Fibroblast of lung (primary cell): Measurements from ENCODE around the gene LINC01488. TPM values are rescaled to one million over a fixed set of nuclear protein-coding genes. Genes with fewer than 3 reads are reported as not detected.

ENCODE experiments used
- DNase-seq, 2 donors: peaks; one replicate each; pipeline versions ENCODE4 v3.0.0 to v3.0.0-alpha.2; 2010; ENCODE audit warnings: low read depth in 2 of 2
- H2AFZ ChIP-seq: 2 replicates; pipeline ENCODE4 v1.5.1; 2012; ENCODE audit warnings: low read length, control low read depth, inconsistent platforms
- H3K27ac ChIP-seq: 2 replicates; pipeline ENCODE4 v1.5.1; 2011; ENCODE audit warnings: low read length, control low read depth; ENCODE audit not compliant: insufficient read depth
- H3K27me3 ChIP-seq: 2 replicates; pipeline ENCODE4 v1.5.1; 2011; ENCODE audit warnings: mild to moderate bottlenecking, low read length; ENCODE audit not compliant: control insufficient read depth, insufficient read depth
- H3K36me3 ChIP-seq: 2 replicates; pipeline ENCODE4 v1.5.1; 2011; ENCODE audit warnings: low read length; ENCODE audit not compliant: control insufficient read depth, insufficient read depth
- H3K4me1 ChIP-seq: 2 replicates; pipeline ENCODE4 v1.5.1; 2011; ENCODE audit warnings: low read length; ENCODE audit not compliant: control insufficient read depth, insufficient read depth; ENCODE audit errors: extremely low read depth
- H3K4me2 ChIP-seq: 2 replicates; pipeline ENCODE4 v1.5.1; 2011; ENCODE audit warnings: low read length, control low read depth; ENCODE audit not compliant: insufficient read depth; ENCODE audit errors: extremely low read depth
- H3K4me3 ChIP-seq, 4 experiments: fragments of 200-600 bp in 1 of 4; sonication (generic) in 1 of 4; replicated peaks in 1 of 4; 2 replicates each; pipeline ENCODE4 v1.5.1; 2011 to 2016; ENCODE audit warnings: low read length in 4 of 4, low read depth in 3 of 4, mild to moderate bottlenecking in 3 of 4, control low read depth in 2 of 4, inconsistent platforms in 1 of 4, mixed read lengths in 1 of 4; ENCODE audit not compliant: insufficient read depth in 1 of 4; ENCODE audit errors: control extremely low read depth in 1 of 4
- H3K79me2 ChIP-seq: 2 replicates; pipeline ENCODE4 v1.5.1; 2012; ENCODE audit warnings: mild to moderate bottlenecking, low read length, inconsistent platforms; ENCODE audit not compliant: control insufficient read depth, insufficient read depth
- H3K9ac ChIP-seq: 2 replicates; pipeline ENCODE4 v1.5.1; 2011; ENCODE audit warnings: mild to moderate bottlenecking, low read length, control low read depth; ENCODE audit not compliant: insufficient read depth
- H3K9me3 ChIP-seq: 2 replicates; pipeline ENCODE4 v1.5.1; 2012; ENCODE audit warnings: low read depth, low read length; ENCODE audit not compliant: control insufficient read depth, insufficient read depth
- H4K20me1 ChIP-seq: 2 replicates; pipeline ENCODE4 v1.5.1; 2011; ENCODE audit warnings: low read length; ENCODE audit not compliant: control insufficient read depth, insufficient read depth; ENCODE audit errors: extremely low read depth
- CTCF ChIP-seq, 2 donors: IDR thresholded peaks in 1 of 2; conservative IDR thresholded peaks in 1 of 2; 1 replicate in 1 of 2; 2 replicates in 1 of 2; pipeline ENCODE4 v1.5.1; 2011 to 2012; ENCODE audit warnings: low read length in 2 of 2, control low read depth in 1 of 2, inconsistent platforms in 1 of 2, low read depth in 1 of 2, mild to moderate bottlenecking in 1 of 2
- EZH2 ChIP-seq: IDR thresholded peaks from 2 replicates; pipeline ENCODE4 v1.5.1; 2012; ENCODE audit warnings: low read length, control low read depth, mild to moderate bottlenecking; ENCODE audit errors: missing control alignments
- polyA plus RNA-seq, 2 donors: library from polyadenylated mRNA; depleted of rRNA in 1 of 2; stranded (reverse) in 1 of 2; unstranded in 1 of 2; fragments of >200 nt; gene quantifications; 2 replicates each; pipeline ENCODE4 v1.2.1, GENCODE V29; 2011 to 2012; ENCODE audit warnings: missing spikeins in 1 of 2
- total RNA-seq: library from RNA; depleted of rRNA; stranded (reverse); fragments of >200 nt; gene quantifications from 2 replicates; pipeline ENCODE4 v1.2.1, GENCODE V29; 2014

Gene LINC01488
- total and polyA plus RNA-seq, 2 donors (not counting 1 experiment from before 2014, with no cell fraction given) = not detected

- H3K4me1 ChIP-seq = peaks cover 6% of the 10 kb centered on the region
- H3K4me3 ChIP-seq = no peak overlapping the region
- H2AFZ ChIP-seq = no peak overlapping the region
- H3K4me2 ChIP-seq = no peak overlapping the region
- no peak overlapping the region for H3K27ac ChIP-seq
- no peaks in the 10 kb centered on the region for H4K20me1 ChIP-seq
- H3K79me2 ChIP-seq = no peaks in the 10 kb centered on the region
- H3K36me3 ChIP-seq = no peaks in the 10 kb centered on the region
- TF ChIP-seq CTCF (conservative IDR thresholded peaks at IDR 0.05 in 1 of 2, IDR thresholded peaks at IDR 0.05 in 1 of 2; ENCODE audit: low read depth in 1 of 2, low read length in 2 of 2) (no peak), EZH2 (no peak)
- no peak overlapping the region for H3K9ac ChIP-seq
- DNase-seq = peak in 1 of 2 donors; percentile 26
- no peaks in the 10 kb centered on the region for H3K27me3 ChIP-seq
- no peaks in the 10 kb centered on the region for H3K9me3 ChIP-seq
Measured at GRCh38 chr11:69480547-69481392, 693 bp upstream of the LINC01488 start.

DNA sequence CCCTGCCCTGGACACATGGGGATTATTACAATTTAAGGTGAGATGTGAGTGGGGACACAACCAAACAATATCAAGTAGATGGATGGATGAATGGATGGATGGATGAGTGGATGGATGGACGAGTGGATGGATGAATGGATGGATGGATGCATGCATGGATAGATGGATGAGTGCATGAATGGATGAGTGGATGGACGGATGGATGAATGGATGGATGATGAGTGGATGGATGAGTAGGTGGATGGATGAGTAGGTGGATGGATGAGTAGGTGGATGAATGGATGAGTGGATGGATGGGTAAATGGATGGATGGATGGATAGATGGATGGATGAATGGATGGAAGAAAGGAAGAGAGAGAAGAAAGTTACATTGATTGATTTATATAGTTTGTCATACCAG is 859 bp downstream of the LINC01488 start:
- Histone ChIP-seq H3K4me2 (no peak overlapping the region), H3K27me3 (no peaks in the 10 kb centered on the region), H4K20me1 (no peaks in the 10 kb centered on the region), H3K4me3 (no peak overlapping the region), H2AFZ (no peak overlapping the region), H3K36me3 (no peaks in the 10 kb centered on the region), H3K27ac (no peak overlapping the region), H3K9ac (no peak overlapping the region), H3K4me1 (peaks cover 6% of the 10 kb centered on the region), H3K79me2 (no peaks in the 10 kb centered on the region), H3K9me3 (no peaks in the 10 kb centered on the region)
- no peak for TF ChIP-seq CTCF (conservative IDR thresholded peaks at IDR 0.05 in 1 of 2, IDR thresholded peaks at IDR 0.05 in 1 of 2; ENCODE audit: low read depth in 1 of 2, low read length in 2 of 2)
- DNase-seq = no peak

DNA sequence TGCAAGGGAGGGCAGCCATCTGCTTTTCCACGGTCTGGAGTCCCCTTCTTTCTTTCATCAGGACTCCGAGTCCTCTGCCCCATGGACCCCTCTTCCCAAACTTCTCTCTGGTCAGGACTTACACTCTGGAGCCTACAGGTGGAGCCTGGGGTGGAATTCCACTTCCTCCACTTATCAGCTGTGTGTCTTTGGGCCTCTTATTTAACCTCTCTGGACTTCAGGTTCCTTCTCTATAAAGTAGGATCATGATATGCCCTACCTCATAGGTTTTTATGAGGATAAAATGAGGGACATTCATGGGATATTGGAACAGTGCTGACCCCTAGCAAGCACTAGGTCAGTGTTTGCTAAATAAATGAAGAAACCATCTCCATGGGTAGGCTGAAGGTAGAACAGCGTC is 1.7 kb downstream of the LINC01488 start:
- H3K27ac ChIP-seq = no peak overlapping the region
- no peak for DNase-seq
- H3K27me3 ChIP-seq = no peaks in the 10 kb centered on the region
- H3K9me3 ChIP-seq = no peaks in the 10 kb centered on the region
- H3K4me3 ChIP-seq = no peak overlapping the region
- no peak overlapping the region for H3K9ac ChIP-seq
- H3K79me2 ChIP-seq = no peaks in the 10 kb centered on the region
- H3K4me2 ChIP-seq = no peak overlapping the region
- H3K36me3 ChIP-seq = no peaks in the 10 kb centered on the region
- H3K4me1 ChIP-seq = peaks cover 6% of the 10 kb centered on the region
- no peak overlapping the region for H2AFZ ChIP-seq
- no peak for TF ChIP-seq EZH2
- TF ChIP-seq CTCF (conservative IDR thresholded peaks at IDR 0.05 in 1 of 2, IDR thresholded peaks at IDR 0.05 in 1 of 2; ENCODE audit: low read depth in 1 of 2, low read length in 2 of 2) = no peak
- H4K20me1 ChIP-seq = no peaks in the 10 kb centered on the region
